Esophagus muscularis mucosa (tissue), 3 donors: Measurements from ENCODE around the gene DCLRE1B.

ENCODE experiments used
- CTCF ChIP-seq, 3 experiments: fragments of 200-600 bp in 2 of 3; fragments of 450-650 bp in 1 of 3; sonication (generic) in 2 of 3; IDR thresholded peaks; one replicate each; pipeline ENCODE4 v1.5.1; 2017 to 2019; ENCODE audit warnings: antibody characterized with exemption in 3 of 3, mild to moderate bottlenecking in 2 of 3, moderate library complexity in 1 of 3
- POLR2AphosphoS5 ChIP-seq, 2 donors: sonication (generic); formaldehyde crosslinking; IDR thresholded peaks; one replicate each; pipeline ENCODE4 v1.6.1; 2017; ENCODE audit warnings: antibody characterized with exemption in 2 of 2

GRCh38 chr1:113945329-113945728 lies 40.2 kb downstream of the DCLRE1B start:
- TF ChIP-seq CTCF (IDR thresholded peaks at IDR 0.05) (no peak), POLR2AphosphoS5 (IDR thresholded peaks at IDR 0.05) (no peak)
